Activated gamma-delta T cell treated with Interleukin-2 at 50 U/mL for 16 hours (primary cell): ENCODE data around the gene STK24.

Experiments used
- DNase-seq: peaks from one replicate; pipeline ENCODE4 v3.0.0-alpha.2; 2020

Gene STK24

DNA sequence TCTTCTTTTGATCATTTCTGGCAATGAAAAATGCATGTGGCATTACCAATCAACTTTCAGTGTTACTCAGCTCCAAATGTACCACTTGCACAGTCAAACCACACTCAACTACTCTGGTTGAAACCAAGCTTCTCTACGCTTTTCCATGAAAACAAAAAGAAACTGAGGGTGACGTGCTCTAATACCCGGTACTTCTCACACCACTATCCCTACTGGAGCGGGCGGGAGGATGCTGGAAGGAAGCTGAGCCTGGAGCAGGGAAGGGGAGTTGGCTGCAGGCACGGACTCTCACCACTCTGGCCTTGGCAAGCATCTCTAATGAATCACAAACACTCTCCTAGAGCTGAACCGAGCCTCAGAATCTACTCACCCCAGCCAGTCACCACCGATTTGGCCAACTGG is 48.2 kb downstream of the STK24 start:
- DNase-seq, result no peak

- no peak for DNase-seq
These were observed 49.4 kb downstream of the STK24 start for GRCh38 chr13:98527526-98527925.

DNA sequence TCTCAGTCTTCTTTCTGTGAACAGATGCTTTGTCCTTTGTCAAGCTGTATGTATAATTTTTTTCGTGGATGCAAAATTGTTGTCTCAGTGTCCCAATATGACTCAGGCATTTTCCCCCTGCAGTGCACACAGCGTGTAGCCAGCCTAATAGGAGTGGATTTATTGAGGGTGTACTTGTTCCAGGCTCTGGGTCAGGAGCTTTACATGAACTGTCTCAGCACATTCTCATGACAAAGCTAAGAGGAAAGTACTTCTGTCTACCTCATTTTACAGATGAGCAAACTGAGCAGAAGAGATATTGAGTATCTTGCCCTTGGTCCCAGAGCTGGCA is 50.8 kb downstream of the STK24 start:
- no peak for DNase-seq

GRCh38 chr13:98525456-98526181 is 51.3 kb downstream of the STK24 start:
- DNase-seq, result no peak

DNA sequence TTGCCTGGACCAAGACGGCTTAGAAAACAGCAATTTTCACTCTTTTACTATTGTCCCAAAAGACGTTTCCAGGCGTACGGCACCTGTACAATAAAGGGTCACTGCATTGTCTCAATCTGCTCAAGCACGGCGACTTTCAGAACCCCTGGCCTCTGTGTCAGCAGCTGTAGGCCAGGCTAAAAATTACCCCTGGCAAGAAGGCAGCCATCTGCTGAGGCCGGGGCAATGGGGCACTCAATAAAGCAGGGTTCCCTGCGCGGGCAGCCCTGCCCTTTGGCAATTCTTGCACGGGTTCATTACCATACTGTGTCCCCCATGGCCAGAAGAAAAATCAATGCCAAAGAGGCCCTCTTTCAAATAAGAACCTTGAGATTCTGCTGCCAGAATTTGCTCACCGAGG is 52.1 kb downstream of the STK24 start:
- no peak for DNase-seq

DNA sequence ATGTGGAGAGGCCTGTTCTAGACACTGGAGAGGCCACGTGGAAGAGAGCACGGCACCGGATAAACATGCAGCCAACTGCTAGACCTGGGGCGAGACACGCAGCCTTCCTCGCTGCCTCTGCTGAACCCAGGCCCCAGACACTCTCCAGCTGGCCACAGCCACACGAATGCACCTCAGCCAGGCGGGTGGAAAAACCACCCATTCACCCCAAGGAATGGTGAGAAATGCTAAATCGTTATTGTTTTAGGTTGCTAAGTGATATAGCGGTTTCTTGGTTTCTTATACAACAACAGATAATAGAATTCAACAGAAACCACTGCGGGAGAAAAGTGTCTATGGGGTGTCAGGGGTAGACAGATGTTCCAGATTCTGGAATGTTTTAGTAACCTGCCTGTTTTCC is 52.5 kb downstream of the STK24 start:
- DNase-seq, result no peak

- no peak for DNase-seq
These were observed 53.3 kb downstream of the STK24 start for GRCh38 chr13:98523455-98524102.

GRCh38 chr13:98522371-98522770 is 54.5 kb downstream of the STK24 start:
- no peak for DNase-seq

DNA sequence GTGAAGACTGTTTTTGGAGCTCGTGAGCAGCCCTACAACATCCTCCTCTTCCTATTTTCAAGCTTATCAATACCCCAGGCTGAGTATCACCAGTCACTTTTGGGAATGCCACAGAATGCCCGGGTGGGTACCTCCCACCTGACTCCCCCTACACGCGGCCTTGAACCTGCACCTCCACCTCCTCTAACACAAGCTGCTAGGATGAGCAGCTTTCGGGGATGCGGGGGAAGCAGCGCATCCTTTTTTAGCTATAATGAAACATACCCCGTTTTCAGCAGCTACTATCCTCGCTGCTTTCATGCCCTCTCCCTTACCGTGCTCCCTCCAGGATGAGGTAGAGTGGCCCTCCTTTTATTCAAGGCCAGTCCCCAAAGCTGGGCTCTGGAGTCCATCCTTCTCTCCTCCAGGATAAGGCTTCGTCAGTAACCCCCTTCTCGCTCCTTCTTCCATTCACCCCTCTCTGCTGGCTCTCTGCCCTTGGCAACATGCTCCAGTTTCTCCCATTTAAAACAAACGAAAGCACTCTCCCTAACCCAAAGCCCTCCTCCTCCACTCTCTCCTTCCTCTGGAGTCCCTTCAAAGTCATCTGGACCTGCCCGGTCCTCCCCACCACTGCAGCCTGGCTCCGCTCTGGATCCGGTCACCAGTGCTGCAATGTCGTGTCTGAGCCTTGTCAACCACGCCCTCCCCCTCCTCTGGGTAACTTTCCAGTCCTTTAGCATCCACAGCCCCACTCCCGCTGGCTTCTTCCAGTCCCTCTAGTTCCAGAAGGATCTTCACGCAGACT is 55.3 kb downstream of the STK24 start:
- no peak for DNase-seq

DNA sequence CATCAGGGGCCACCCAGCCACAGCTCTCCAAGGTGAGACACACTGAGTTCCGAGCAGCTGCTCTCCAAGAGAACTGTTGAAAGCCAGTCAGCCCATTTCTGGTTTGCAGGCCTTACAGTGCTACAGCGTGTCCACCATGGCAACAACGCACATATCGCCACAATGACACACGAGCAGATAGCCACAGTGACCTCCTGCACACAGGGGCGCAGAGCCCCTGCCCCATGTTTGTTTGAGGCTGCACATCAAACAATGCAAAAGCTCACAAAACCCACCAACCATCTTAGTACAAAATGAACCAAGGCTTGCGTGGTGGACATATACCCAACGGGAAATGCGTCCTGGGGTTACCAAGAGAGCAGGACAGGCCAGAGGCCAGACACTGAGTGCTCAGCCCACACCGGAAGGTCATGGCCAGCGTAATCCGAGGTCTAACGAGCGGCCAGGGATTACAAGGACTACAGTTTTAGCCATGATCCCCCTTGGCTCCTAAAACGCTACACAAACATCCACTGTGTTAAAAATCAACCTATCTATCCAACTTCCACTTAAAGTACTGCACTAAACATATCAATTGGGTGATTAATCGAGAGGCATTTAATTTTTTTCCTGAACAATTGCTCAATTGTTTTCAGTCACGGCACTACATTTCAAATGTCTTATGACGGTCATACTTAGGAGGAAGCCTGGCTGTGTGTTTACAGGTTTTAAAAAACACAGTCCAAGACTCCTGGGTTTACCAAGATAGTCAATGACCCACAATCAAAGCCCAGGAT is 56.0 kb downstream of the STK24 start:
- DNase-seq, result no peak

- DNase-seq, result no peak
These were observed 56.9 kb downstream of the STK24 start for GRCh38 chr13:98519976-98520375.

- DNase-seq, result no peak
These were observed 59.2 kb downstream of the STK24 start for GRCh38 chr13:98517576-98518310.

DNA sequence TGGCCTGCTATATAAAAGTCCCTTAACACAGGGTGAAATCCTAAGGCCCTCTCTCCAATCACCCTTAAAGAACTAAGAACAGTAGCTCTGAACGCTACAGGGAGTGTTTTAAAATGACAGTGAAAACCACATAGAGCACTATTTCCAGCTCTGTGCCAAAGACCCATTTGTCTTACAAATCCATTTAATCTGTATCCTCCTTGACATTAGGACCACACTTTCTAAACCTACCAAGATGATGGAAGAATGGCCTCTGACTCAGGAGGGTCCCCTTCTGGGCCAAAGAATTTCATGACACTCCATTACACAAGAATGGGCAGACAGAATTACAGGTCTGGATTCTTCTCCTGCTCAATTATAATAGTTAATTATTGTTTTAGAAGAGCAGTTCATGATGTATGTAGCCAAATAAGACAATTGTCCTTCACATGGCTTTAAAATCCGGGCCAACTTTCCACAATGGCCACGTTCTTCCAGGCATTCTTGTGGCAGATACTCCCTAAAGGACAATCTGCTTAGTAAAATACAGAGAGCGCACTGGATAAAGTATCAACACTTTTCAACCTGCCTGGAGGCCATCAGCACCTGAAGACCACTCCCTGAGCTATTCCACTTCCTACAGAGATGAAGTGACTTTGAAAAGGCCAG is 61.0 kb downstream of the STK24 start:
- DNase-seq, result no peak

DNA sequence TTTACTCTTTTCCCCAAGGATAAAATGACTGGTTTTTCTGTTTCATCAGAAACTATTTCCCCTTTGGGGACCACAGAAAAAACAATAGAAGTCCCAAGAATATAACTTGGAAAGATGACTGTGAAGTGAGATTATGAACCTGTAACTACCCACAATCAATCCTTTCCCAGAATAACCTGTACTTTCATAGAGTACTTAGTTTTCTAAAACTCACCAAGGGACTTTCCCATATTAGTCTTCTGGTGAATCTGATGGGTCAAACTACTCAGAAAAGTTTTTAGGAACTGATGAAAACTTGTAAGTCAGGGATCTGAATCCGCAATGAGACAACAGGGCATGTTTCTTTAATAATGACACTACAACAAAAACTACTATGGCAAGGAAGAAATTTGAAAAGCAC is 62.6 kb downstream of the STK24 start:
- no peak for DNase-seq

- no peak for DNase-seq
These were observed 63.1 kb downstream of the STK24 start for GRCh38 chr13:98513837-98514236.

- no peak for DNase-seq
These were observed 63.9 kb downstream of the STK24 start for GRCh38 chr13:98512774-98513665.

DNA sequence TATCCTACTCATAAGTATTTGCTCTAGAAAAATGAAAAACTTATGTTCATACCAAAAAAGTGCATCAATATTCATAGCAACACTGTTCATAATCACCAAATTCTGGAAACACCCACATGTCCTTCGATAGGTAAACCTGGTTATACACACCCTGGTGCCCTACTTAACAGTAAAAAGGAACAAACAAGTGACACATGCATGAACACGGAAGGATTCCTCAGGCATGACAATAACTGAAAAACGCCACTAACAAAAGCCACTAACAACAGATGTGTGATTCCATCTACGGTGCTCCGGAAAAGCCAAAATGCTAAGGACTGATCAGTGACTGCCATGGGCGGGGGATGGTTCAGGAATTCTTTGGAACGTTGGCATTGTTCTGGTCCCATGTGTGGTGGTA is 65.5 kb downstream of the STK24 start:
- no peak for DNase-seq

GRCh38 chr13:98510156-98510509 is 66.8 kb downstream of the STK24 start:
- DNase-seq, result no peak

GRCh38 chr13:98509271-98510155 is 67.4 kb downstream of the STK24 start:
- DNase-seq, result no peak

DNA sequence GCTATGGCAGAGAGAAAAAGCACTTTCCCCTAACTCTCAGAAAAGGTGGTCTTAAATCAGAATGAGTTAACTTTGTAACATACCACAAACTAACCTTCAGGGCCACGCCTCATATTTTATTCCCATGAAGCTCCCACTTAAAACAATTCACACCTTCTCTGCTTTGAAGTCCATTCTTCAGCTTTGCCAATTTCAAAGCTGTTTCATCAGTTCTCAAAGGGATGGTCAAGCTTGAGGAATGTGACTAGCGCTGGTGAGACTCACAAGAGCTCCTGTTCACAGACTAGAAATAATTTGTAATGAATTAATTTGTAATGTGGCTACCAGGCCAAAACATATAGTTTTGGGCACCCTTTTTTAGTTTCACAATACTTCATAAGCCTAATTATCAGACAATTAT is 68.2 kb downstream of the STK24 start:
- DNase-seq, result no peak
